Astrocyte (in vitro differentiated cells and primary cell): ENCODE results near the gene RASA4B. TPM values are rescaled to one million over a fixed set of nuclear protein-coding genes. Genes with fewer than 3 reads are reported as not detected.
"Not testable (repeated sequence)": the region's sequence is repeated elsewhere in the genome, so short reads cannot be mapped to it uniquely, and the experiment has no call there.

Source experiments
- DNase-seq: peaks from one replicate; pipeline ENCODE4 v3.0.0-alpha.2; 2010; ENCODE audit warnings: low read depth
- FAIRE-seq: peaks from 2 replicates; lab custom pipeline; 2011; peaks lifted over from hg19 to GRCh38; lab: Jason Lieb, UNC
- H2AFZ ChIP-seq: 2 replicates; pipeline ENCODE4 v1.6.0; 2012; ENCODE audit warnings: low read depth, low read length, inconsistent platforms
- H3K27ac ChIP-seq: 2 replicates; pipeline ENCODE4 v1.5.1; 2011; ENCODE audit warnings: low read depth, low read length, inconsistent platforms
- H3K27me3 ChIP-seq: 2 replicates; pipeline ENCODE4 v1.6.0; 2011; ENCODE audit warnings: low read length, inconsistent platforms; ENCODE audit not compliant: insufficient read depth
- H3K36me3 ChIP-seq: 2 replicates; pipeline ENCODE4 v1.5.1; 2011; ENCODE audit warnings: low read length, inconsistent platforms; ENCODE audit not compliant: insufficient read depth
- H3K4me1 ChIP-seq: 2 replicates; pipeline ENCODE4 v1.5.1; 2011; ENCODE audit warnings: low read length, inconsistent platforms; ENCODE audit not compliant: insufficient read depth
- H3K4me2 ChIP-seq: 2 replicates; pipeline ENCODE4 v1.6.0; 2012; ENCODE audit warnings: low read length, inconsistent platforms
- H3K4me3 ChIP-seq: 2 replicates; pipeline ENCODE4 v1.5.1; 2011; ENCODE audit warnings: low read depth, mild to moderate bottlenecking, low read length, inconsistent platforms; ENCODE audit not compliant: insufficient read depth
- H3K79me2 ChIP-seq: 2 replicates; pipeline ENCODE4 v1.6.0; 2012; ENCODE audit warnings: mild to moderate bottlenecking, low read length, inconsistent platforms; ENCODE audit not compliant: insufficient read depth
- H3K9ac ChIP-seq: 2 replicates; pipeline ENCODE4 v1.6.0; 2012; ENCODE audit warnings: mild to moderate bottlenecking, low read length, inconsistent platforms
- H3K9me3 ChIP-seq: 2 replicates; pipeline ENCODE4 v1.5.1; 2012; ENCODE audit warnings: low read depth, mild to moderate bottlenecking, low read length, inconsistent platforms; ENCODE audit not compliant: insufficient read depth
- H4K20me1 ChIP-seq: 2 replicates; pipeline ENCODE4 v1.6.0; 2012; ENCODE audit warnings: low read length, inconsistent platforms; ENCODE audit not compliant: insufficient read depth
- H3K27ac Mint-ChIP-seq: one replicate; pipeline ENCODE4 v1.8.0; 2021; ENCODE audit warnings: mild to moderate bottlenecking, mixed read lengths; ENCODE audit not compliant: unreplicated experiment
- H3K27me3 Mint-ChIP-seq: one replicate; pipeline ENCODE4 v1.8.0; 2021; ENCODE audit warnings: low read depth, mixed read lengths; ENCODE audit not compliant: unreplicated experiment
- H3K36me3 Mint-ChIP-seq: one replicate; pipeline ENCODE4 v1.8.0; 2021; ENCODE audit warnings: low read depth, mixed read lengths; ENCODE audit not compliant: unreplicated experiment
- H3K4me1 Mint-ChIP-seq: one replicate; pipeline ENCODE4 v1.8.0; 2021; ENCODE audit warnings: low read depth, mixed read lengths; ENCODE audit not compliant: unreplicated experiment
- H3K4me3 Mint-ChIP-seq: one replicate; pipeline ENCODE4 v1.8.0; 2021; ENCODE audit warnings: mild to moderate bottlenecking, moderate library complexity, mixed read lengths; ENCODE audit not compliant: unreplicated experiment
- H3K9me3 Mint-ChIP-seq: one replicate; pipeline ENCODE4 v1.8.0; 2021; ENCODE audit warnings: mild to moderate bottlenecking, mixed read lengths; ENCODE audit not compliant: unreplicated experiment
- CTCF ChIP-seq: IDR thresholded peaks from 2 replicates; pipeline ENCODE4 v1.5.1; 2011; ENCODE audit warnings: low read depth, mild to moderate bottlenecking, inconsistent platforms, low read length, moderate library complexity; ENCODE audit not compliant: insufficient read depth
- total RNA-seq: library from RNA; stranded (reverse); gene quantifications from 2 replicates; pipeline ENCODE4 v1.2.1, GENCODE V29; 2021

RASA4B gene
- total RNA-seq, 1 donor from 2014 or later, result 1.1 TPM

GRCh38 chr7:102479982-102480637, 37.5 kb downstream of the RASA4B start:
- not testable (repeated sequence) for H3K9me3 Mint-ChIP-seq, H3K27me3 Mint-ChIP-seq, H3K4me1 ChIP-seq, H3K79me2 ChIP-seq, H3K36me3 Mint-ChIP-seq, FAIRE-seq, H3K4me1 Mint-ChIP-seq, H3K4me3 Mint-ChIP-seq, H4K20me1 ChIP-seq, H3K4me2 ChIP-seq, H3K36me3 ChIP-seq, H3K27ac ChIP-seq, H3K27ac Mint-ChIP-seq, H3K9me3 ChIP-seq, DNase-seq, H3K27me3 ChIP-seq, H3K9ac ChIP-seq, H3K4me3 ChIP-seq, H2AFZ ChIP-seq
- peak; percentile 30 for TF ChIP-seq CTCF

GRCh38 chr7:102479209-102479584, 38.4 kb downstream of the RASA4B start:
- not testable (repeated sequence) for H3K9ac ChIP-seq, FAIRE-seq

GRCh38 chr7:102478314-102479208, 39.0 kb downstream of the RASA4B start, which contains the start of gene POLR2J:
TSS of gene POLR2J (minus strand) at chr7:102478922. CDS start at chr7:102478860, 62 bp downstream.
- H3K27me3 ChIP-seq, H3K79me2 ChIP-seq, FAIRE-seq, H3K36me3 Mint-ChIP-seq, H3K27me3 Mint-ChIP-seq, H3K9me3 ChIP-seq, H3K36me3 ChIP-seq, H4K20me1 ChIP-seq, H2AFZ ChIP-seq, H3K9me3 Mint-ChIP-seq, H3K4me1 Mint-ChIP-seq, H3K27ac ChIP-seq, H3K4me1 ChIP-seq: not testable (repeated sequence)
- Histone ChIP-seq H3K4me3 (peak within 1 kb of the TSS; percentile 28), H3K9ac (peak within 1 kb of the TSS; percentile 46), H3K4me2 (peak within 1 kb of the TSS; percentile 52)
- Mint-ChIP-seq H3K27ac (peak within 1 kb of the TSS; percentile 80), H3K4me3 (peak within 1 kb of the TSS; percentile 86)
- peak; percentile 27 for DNase-seq

More at GRCh38 chr7:102479209-102479584, 38.4 kb downstream of the RASA4B start:
- not testable (repeated sequence) for H3K36me3 Mint-ChIP-seq, H3K4me1 ChIP-seq, H3K36me3 ChIP-seq, H2AFZ ChIP-seq, H3K27ac Mint-ChIP-seq, H3K27me3 Mint-ChIP-seq, H4K20me1 ChIP-seq, H3K4me2 ChIP-seq, H3K9me3 Mint-ChIP-seq, H3K4me3 ChIP-seq, H3K27ac ChIP-seq, H3K9me3 ChIP-seq, DNase-seq, H3K79me2 ChIP-seq, H3K4me3 Mint-ChIP-seq, H3K4me1 Mint-ChIP-seq, H3K27me3 ChIP-seq

GRCh38 chr7:102474736-102475435, 42.7 kb downstream of the RASA4B start:
- not testable (repeated sequence) for H4K20me1 ChIP-seq, H3K36me3 ChIP-seq, H3K36me3 Mint-ChIP-seq, H3K4me1 ChIP-seq, H3K27me3 ChIP-seq, H3K4me3 Mint-ChIP-seq, H3K27ac Mint-ChIP-seq, H3K9me3 ChIP-seq, H3K4me3 ChIP-seq, H3K27me3 Mint-ChIP-seq, H2AFZ ChIP-seq, H3K79me2 ChIP-seq, H3K4me2 ChIP-seq, H3K4me1 Mint-ChIP-seq, FAIRE-seq, H3K27ac ChIP-seq, H3K9me3 Mint-ChIP-seq, H3K9ac ChIP-seq
- peak; percentile 34 for DNase-seq

- H3K36me3 ChIP-seq, H3K36me3 Mint-ChIP-seq, H3K9ac ChIP-seq, H3K4me1 ChIP-seq, H3K4me3 Mint-ChIP-seq, H3K27ac ChIP-seq, FAIRE-seq, H3K27ac Mint-ChIP-seq, H3K4me1 Mint-ChIP-seq, H3K27me3 ChIP-seq, H3K79me2 ChIP-seq, H2AFZ ChIP-seq, H3K9me3 ChIP-seq, H3K27me3 Mint-ChIP-seq, H3K9me3 Mint-ChIP-seq, DNase-seq, H3K4me2 ChIP-seq, H3K4me3 ChIP-seq: not testable (repeated sequence)
- H4K20me1 ChIP-seq, result peaks cover 10% of the 10 kb centered on the region
Measured at GRCh38 chr7:102474116-102474515, 43.5 kb downstream of the RASA4B start.
